SU-DHL-6 (cell line): ENCODE measurements around the gene ABCG4.
"Not testable (repeated sequence)": the region's sequence is repeated elsewhere in the genome, so short reads cannot be mapped to it uniquely, and the experiment has no call there.

Experiments
- H2AFZ ChIP-seq: fragments of 200-600 bp; sonication (generic); 2 replicates; pipeline ENCODE4 v1.6.1; 2014; ENCODE audit warnings: low read depth, mild to moderate bottlenecking, moderate library complexity, mixed read lengths, antibody characterized with exemption, low read length; ENCODE audit not compliant: severe bottlenecking
- H3F3A ChIP-seq: fragments of 200-600 bp; shearing (Covaris generic); 2 replicates; pipeline ENCODE4 v1.6.0; 2016; ENCODE audit warnings: antibody characterized with exemption, mild to moderate bottlenecking; ENCODE audit not compliant: insufficient read depth
- H3K27ac ChIP-seq: fragments of 200-600 bp; sonication (generic); 2 replicates; pipeline ENCODE4 v1.5.1; 2016; ENCODE audit warnings: low read depth, mild to moderate bottlenecking, low read length, moderate library complexity, mixed read lengths
- H3K27me3 ChIP-seq: fragments of 200-600 bp; sonication (generic), shearing (Covaris generic); 2 replicates; pipeline ENCODE4 v1.6.0; 2014; ENCODE audit warnings: mild to moderate bottlenecking, low read length
- H3K36me3 ChIP-seq: fragments of 200-600 bp; sonication (generic); 2 replicates; pipeline ENCODE4 v1.6.1; 2014; ENCODE audit warnings: mild to moderate bottlenecking, low read length, mixed read lengths
- H3K4me2 ChIP-seq: fragments of 300-600, 200-600 bp; shearing (Covaris generic), sonication (generic); 2 replicates; pipeline ENCODE4 v1.6.0; 2014; ENCODE audit warnings: low read length, low read depth, mild to moderate bottlenecking; ENCODE audit not compliant: poor library complexity, severe bottlenecking
- H3K4me3 ChIP-seq: fragments of 200-600 bp; sonication (generic); 2 replicates; pipeline ENCODE4 v1.5.1; 2014; ENCODE audit warnings: antibody characterized with exemption, low read length, mild to moderate bottlenecking, mixed read lengths; ENCODE audit not compliant: insufficient read depth, poor library complexity, severe bottlenecking
- H3K79me2 ChIP-seq: fragments of 200-600 bp; sonication (generic); 2 replicates; pipeline ENCODE4 v1.6.1; 2014; ENCODE audit warnings: mild to moderate bottlenecking, low read length, moderate library complexity; ENCODE audit not compliant: insufficient read depth
- H3K9ac ChIP-seq: fragments of 200-600 bp; sonication (generic); 2 replicates; pipeline ENCODE4 v1.7.0; 2014; ENCODE audit warnings: mild to moderate bottlenecking, low read length
- H3K9me2 ChIP-seq: fragments of 200-600 bp; sonication (generic); replicated peaks from 2 replicates; pipeline ENCODE4 v1.6.1; 2014; ENCODE audit warnings: low read length; ENCODE audit not compliant: insufficient read depth
- H3K9me3 ChIP-seq: fragments of 200-600 bp; sonication (generic); 2 replicates; pipeline ENCODE4 v1.6.1; 2014; ENCODE audit warnings: low read length, mixed read lengths; ENCODE audit not compliant: insufficient read depth
- H4K20me1 ChIP-seq: fragments of 200-600 bp; sonication (generic); 2 replicates; pipeline ENCODE4 v1.6.1; 2014; ENCODE audit warnings: low read depth, mild to moderate bottlenecking, antibody characterized with exemption, low read length, moderate library complexity, mixed read lengths
- EZH2phosphoT487 ChIP-seq: fragments of 200-600 bp; sonication (generic), shearing (Covaris generic); conservative IDR thresholded peaks from 2 replicates; pipeline ENCODE4 v1.6.1; 2018; ENCODE audit warnings: mild to moderate bottlenecking, antibody characterized with exemption, low read length, moderate library complexity, mixed read lengths
- TF ChIP-seq, protein P1 (sequence below): fragments of 200-600 bp; sonication (generic); IDR thresholded peaks from one replicate; pipeline ENCODE4 v1.5.1; 2017; ENCODE audit warnings: antibody characterized with exemption, mild to moderate bottlenecking, low read length, moderate library complexity; ENCODE audit not compliant: insufficient read depth, poor library complexity, severe bottlenecking

Gene ABCG4

GRCh38 chr11:119196833-119197483 is 48.1 kb downstream of the ABCG4 start:
- H3K4me3 ChIP-seq = no peak overlapping the region
- TF ChIP-seq EZH2phosphoT487 = no peak
- TF ChIP-seq, protein P1, sequence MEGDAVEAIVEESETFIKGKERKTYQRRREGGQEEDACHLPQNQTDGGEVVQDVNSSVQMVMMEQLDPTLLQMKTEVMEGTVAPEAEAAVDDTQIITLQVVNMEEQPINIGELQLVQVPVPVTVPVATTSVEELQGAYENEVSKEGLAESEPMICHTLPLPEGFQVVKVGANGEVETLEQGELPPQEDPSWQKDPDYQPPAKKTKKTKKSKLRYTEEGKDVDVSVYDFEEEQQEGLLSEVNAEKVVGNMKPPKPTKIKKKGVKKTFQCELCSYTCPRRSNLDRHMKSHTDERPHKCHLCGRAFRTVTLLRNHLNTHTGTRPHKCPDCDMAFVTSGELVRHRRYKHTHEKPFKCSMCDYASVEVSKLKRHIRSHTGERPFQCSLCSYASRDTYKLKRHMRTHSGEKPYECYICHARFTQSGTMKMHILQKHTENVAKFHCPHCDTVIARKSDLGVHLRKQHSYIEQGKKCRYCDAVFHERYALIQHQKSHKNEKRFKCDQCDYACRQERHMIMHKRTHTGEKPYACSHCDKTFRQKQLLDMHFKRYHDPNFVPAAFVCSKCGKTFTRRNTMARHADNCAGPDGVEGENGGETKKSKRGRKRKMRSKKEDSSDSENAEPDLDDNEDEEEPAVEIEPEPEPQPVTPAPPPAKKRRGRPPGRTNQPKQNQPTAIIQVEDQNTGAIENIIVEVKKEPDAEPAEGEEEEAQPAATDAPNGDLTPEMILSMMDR = peak; percentile 96
- H3K4me2 ChIP-seq = no peak overlapping the region
- H3F3A ChIP-seq = no peaks in the 10 kb centered on the region
- no peaks in the 10 kb centered on the region for H3K79me2 ChIP-seq
- no peaks in the 10 kb centered on the region for H3K36me3 ChIP-seq
- H2AFZ ChIP-seq = no peak overlapping the region
- no peaks in the 10 kb centered on the region for H3K27me3 ChIP-seq
- H3K9me2 ChIP-seq = no peaks in the 10 kb centered on the region
- no peak overlapping the region for H3K9ac ChIP-seq
- no peaks in the 10 kb centered on the region for H3K9me3 ChIP-seq
- H4K20me1 ChIP-seq = no peaks in the 10 kb centered on the region
- no peak overlapping the region for H3K27ac ChIP-seq

DNA sequence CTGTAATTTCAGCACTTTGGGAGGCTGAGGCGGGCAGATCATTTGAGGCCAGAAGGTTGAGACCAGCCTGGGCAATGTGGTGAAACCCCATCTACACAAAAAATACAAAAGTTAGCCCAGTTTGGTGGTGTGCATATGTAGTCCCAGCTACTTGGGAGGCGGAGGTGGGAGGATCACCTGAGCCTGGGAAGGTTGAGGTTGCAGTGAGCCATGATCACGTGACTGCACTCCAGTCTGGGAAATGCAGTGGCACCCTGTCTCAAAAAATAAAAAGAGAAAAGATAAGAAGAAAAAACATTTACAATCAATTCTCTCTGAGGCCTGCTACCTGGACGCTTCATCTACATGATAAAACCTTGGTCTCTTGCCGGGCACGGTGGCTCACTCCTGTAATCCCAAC is 50.1 kb downstream of the ABCG4 start:
- H3K79me2 ChIP-seq = no peaks in the 10 kb centered on the region
- H3K9me2 ChIP-seq = no peaks in the 10 kb centered on the region
- H3K4me3 ChIP-seq = no peak overlapping the region
- no peaks in the 10 kb centered on the region for H3K9me3 ChIP-seq
- H3F3A ChIP-seq = no peaks in the 10 kb centered on the region
- TF ChIP-seq EZH2phosphoT487 = no peak
- TF ChIP-seq, protein P1 = no peak
- no peak overlapping the region for H2AFZ ChIP-seq
- no peak overlapping the region for H3K27ac ChIP-seq
- H3K36me3 ChIP-seq = no peaks in the 10 kb centered on the region
- no peaks in the 10 kb centered on the region for H4K20me1 ChIP-seq
- H3K4me2 ChIP-seq = no peak overlapping the region
- no peaks in the 10 kb centered on the region for H3K27me3 ChIP-seq
- H3K9ac ChIP-seq = no peak overlapping the region

GRCh38 chr11:119201236-119201635 is 52.4 kb downstream of the ABCG4 start:
- not testable (repeated sequence) for H3K27ac ChIP-seq, H3K79me2 ChIP-seq

DNA sequence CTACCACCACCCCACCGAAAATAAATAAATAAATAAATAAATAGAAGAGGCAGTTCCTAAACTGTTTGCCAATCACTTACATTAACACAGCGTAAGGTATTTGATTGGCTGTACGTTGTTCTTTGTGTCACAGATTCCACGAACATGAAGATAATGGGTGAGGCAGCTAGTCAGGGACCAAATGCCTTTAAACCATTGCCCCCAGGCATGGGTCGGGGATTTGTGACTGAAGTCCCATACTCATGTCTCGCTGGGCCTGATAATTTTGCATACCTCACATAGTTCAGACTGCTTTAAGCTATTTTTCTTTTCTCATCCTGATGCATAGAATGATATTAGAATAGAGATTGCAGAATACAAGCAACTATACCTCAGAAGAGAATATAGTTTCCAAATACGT is 53.7 kb downstream of the ABCG4 start:
- H3F3A ChIP-seq = 0 out of 2 replicates have a peak, but pooled peaks cover 5% of the 10 kb centered on the region
- no peak overlapping the region for H3K4me3 ChIP-seq
- H3K9ac ChIP-seq = no peak overlapping the region
- H3K9me2 ChIP-seq = no peaks in the 10 kb centered on the region
- H3K27me3 ChIP-seq = no peaks in the 10 kb centered on the region
- no peaks in the 10 kb centered on the region for H4K20me1 ChIP-seq
- no peak overlapping the region for H3K27ac ChIP-seq
- peaks cover 9% of the 10 kb centered on the region for H3K79me2 ChIP-seq
- H3K9me3 ChIP-seq = no peaks in the 10 kb centered on the region
- H3K36me3 ChIP-seq = no peaks in the 10 kb centered on the region
- no peak overlapping the region for H2AFZ ChIP-seq
- TF ChIP-seq, protein P1 = no peak
- TF ChIP-seq EZH2phosphoT487 = no peak
- no peak overlapping the region for H3K4me2 ChIP-seq

More at GRCh38 chr11:119201236-119201635, 52.4 kb downstream of the ABCG4 start:
- H2AFZ ChIP-seq, H3K9me3 ChIP-seq, H3K4me2 ChIP-seq, H3K4me3 ChIP-seq, H3K27me3 ChIP-seq, H3K36me3 ChIP-seq, H3K9me2 ChIP-seq, H4K20me1 ChIP-seq, H3F3A ChIP-seq, H3K9ac ChIP-seq: not testable (repeated sequence)
